Skeletal muscle satellite cell (primary cell): ENCODE data around the gene UVSSA.

Experiments
- H3K27me3 ChIP-seq: 2 replicates; pipeline ENCODE4 v1.7.0; 2013; ENCODE audit warnings: low read length; ENCODE audit not compliant: control insufficient read depth, insufficient read depth
- H3K36me3 ChIP-seq: 2 replicates; pipeline ENCODE4 v1.7.0; 2013; ENCODE audit warnings: mild to moderate bottlenecking, control low read depth, low read length; ENCODE audit not compliant: insufficient read depth
- H3K4me1 ChIP-seq: 2 replicates; pipeline ENCODE4 v1.7.0; 2013; ENCODE audit warnings: low read length; ENCODE audit not compliant: control insufficient read depth, insufficient read depth
- H3K4me2 ChIP-seq: 2 replicates; pipeline ENCODE4 v1.7.0; 2013; ENCODE audit warnings: mild to moderate bottlenecking, low read length
- H3K4me3 ChIP-seq: 2 replicates; pipeline ENCODE4 v1.7.0; 2013; ENCODE audit warnings: low read length
- H3K9ac ChIP-seq: 2 replicates; pipeline ENCODE4 v1.7.0; 2013; ENCODE audit warnings: mild to moderate bottlenecking, low read depth, low read length, moderate library complexity
- H3K9me3 ChIP-seq: replicated peaks from 2 replicates; pipeline ENCODE4 v1.7.0; 2013; ENCODE audit warnings: mild to moderate bottlenecking, control low read depth, low read length

Gene UVSSA

DNA sequence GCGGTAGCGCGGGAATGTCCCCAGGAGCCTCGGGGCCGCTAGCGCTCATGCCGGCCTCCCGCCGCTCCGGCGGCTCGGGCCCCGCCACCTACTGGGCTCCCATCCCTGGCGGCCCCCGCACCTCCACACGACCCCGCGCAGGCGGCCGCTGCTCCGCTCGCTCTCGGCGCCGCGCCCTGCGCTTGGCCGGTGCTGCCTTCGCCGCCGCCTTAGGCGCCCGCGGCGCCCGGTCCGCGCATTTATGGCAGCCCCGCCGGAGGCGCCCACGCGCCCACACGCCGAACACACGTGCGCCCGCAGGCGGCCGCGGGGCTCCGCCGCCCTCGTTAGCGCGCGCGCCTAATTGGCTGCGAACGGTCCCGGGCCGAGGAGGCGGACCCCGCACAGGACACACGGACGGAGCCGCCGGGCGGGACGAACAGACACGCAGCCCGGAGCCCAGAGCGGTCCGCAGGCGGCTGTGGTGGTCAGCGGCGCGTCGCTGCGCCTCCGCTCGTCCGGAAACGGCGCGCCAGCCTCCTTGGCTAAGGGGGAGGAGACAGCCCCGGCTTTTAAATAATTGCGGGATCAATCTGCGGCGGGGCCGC is 59.5 kb downstream of the UVSSA start, which contains the start of gene NKX1-1:
Gene NKX1-1 (minus strand): TSS at position 49 of the 587 bp plus-strand sequence. CDS start 0 bp downstream, at position 49.
- H3K9ac ChIP-seq = no peak within 1 kb of the TSS
- H3K27me3 ChIP-seq = peaks cover 90% of the 10 kb centered on the region
- H3K4me3 ChIP-seq = no peak within 1 kb of the TSS
- H3K4me2 ChIP-seq = no peak within 1 kb of the TSS
- no peaks in the 10 kb centered on the region for H3K4me1 ChIP-seq
- H3K9me3 ChIP-seq = no peaks in the 10 kb centered on the region
- H3K36me3 ChIP-seq = no peaks in the 10 kb centered on the region

DNA sequence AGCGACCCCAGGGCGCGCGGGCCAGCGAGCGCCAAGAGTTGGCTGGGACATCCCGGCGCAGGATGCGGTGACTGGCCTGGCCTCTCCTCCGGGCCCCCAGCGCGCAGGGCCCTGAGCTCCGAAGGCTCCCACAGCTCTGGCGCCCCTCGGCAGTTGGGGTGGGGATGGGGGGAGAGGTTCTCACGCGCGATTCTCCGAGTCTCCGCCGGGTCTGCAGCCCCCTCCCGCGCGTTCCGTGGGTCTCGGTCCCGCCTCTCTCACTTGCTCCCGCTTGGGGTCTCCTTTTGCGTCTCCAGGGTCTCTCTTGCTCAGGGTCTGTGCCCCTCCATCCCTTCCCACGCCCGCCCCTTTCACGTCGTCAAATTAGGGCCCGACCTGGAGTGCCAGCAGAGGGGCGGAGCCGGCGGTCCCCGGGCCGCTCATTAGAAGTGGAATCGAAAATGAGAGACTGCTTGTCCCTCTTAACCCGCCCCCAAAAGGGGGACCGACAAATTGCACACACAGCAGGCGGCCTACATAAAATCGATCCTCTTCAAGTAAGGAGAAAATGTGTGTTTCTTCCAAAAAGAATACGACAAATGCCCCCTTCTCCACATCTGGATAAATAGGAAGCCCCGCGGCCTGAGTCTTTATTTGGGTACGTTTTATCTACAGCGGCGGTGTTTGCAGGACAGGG is 60.1 kb downstream of the UVSSA start:
- Histone ChIP-seq H3K36me3 (no peaks in the 10 kb centered on the region), H3K27me3 (peaks cover 90% of the 10 kb centered on the region), H3K4me1 (no peaks in the 10 kb centered on the region), H3K9me3 (no peaks in the 10 kb centered on the region), H3K4me3 (no peak overlapping the region), H3K9ac (no peak overlapping the region), H3K4me2 (no peak overlapping the region)

DNA sequence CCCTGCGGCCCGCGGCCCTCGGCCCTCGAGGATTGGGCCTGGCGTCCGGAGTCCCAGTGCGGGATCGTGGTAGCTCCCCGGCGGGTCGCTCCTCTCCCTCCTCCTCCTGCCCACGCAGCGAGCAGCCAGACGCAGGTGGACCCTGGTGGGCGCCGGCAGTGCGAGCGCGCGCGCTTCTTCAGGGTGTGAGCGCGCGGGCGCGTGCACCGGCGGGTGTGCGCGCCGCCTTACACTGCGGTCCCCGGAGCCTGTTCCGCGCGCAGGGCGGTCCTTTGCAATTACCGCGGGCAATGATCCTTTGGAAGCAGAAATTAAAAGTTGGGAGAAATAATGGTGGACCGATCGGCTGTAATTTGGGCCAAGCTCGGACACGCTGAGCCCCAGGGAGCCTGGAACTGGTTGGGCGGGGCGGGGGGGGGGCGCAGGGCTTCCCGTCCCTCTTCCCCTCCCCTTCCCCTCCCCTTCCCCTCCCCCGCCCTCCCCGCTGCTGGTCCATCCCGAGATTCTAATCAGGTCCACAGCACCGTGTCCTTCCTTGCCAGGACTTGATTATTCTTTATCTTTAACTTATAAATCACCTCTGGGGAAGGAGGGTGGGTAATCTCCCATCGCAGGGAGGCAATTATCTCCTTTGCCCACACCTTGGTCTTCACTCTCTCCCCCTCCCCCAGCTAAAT is 60.8 kb downstream of the UVSSA start:
- Histone ChIP-seq H3K9me3 (no peaks in the 10 kb centered on the region), H3K27me3 (peaks cover 90% of the 10 kb centered on the region), H3K4me1 (no peaks in the 10 kb centered on the region), H3K9ac (no peak overlapping the region), H3K4me3 (no peak overlapping the region), H3K4me2 (no peak overlapping the region), H3K36me3 (no peaks in the 10 kb centered on the region)

DNA sequence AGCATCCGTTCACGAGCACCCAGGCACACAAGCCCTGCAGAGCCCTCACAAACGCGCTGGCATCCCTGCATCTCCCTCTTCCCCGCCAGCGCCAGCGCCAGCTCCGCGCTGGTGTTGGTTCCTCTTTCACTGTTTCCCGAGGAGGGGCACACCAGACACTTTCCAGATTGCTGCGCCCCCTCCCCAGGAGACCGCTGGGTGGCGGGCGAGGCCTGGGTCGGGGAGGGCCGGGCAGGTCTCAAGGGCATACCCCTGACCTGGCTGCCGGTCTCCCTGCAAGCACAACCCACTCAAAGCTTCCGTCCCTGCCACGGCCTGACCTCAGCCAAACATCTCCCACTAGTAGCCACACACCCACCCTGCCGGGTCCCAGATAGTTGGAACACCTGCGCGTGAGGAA is 61.4 kb downstream of the UVSSA start:
- Histone ChIP-seq H3K9me3 (no peaks in the 10 kb centered on the region), H3K27me3 (peaks cover 90% of the 10 kb centered on the region), H3K36me3 (no peaks in the 10 kb centered on the region), H3K4me3 (no peak overlapping the region), H3K4me2 (no peak overlapping the region), H3K9ac (no peak overlapping the region), H3K4me1 (no peaks in the 10 kb centered on the region)

DNA sequence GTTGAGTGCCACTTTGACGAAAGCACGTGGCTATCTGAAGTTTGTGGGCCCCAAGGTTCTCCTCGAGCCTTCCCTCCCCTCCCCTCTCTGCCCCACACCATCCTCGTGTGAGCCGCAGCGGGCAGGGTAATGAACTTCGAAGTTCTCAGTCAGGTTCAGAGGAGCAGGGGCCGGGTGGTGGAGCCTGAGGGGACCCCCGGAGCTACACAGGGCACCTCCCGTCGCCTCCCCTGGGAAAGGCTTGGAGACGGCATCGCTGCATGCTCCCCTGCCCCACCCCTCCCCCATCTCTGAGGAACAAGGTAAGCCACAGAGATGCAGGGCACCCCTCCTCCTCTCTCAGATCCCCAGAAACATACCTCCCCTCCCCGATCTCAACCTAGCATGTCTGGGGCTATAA is 62.1 kb downstream of the UVSSA start:
- no peaks in the 10 kb centered on the region for H3K36me3 ChIP-seq
- H3K9me3 ChIP-seq = no peaks in the 10 kb centered on the region
- H3K4me3 ChIP-seq = no peak overlapping the region
- H3K4me2 ChIP-seq = no peak overlapping the region
- H3K27me3 ChIP-seq = peaks cover 91% of the 10 kb centered on the region
- H3K4me1 ChIP-seq = no peaks in the 10 kb centered on the region
- no peak overlapping the region for H3K9ac ChIP-seq

DNA sequence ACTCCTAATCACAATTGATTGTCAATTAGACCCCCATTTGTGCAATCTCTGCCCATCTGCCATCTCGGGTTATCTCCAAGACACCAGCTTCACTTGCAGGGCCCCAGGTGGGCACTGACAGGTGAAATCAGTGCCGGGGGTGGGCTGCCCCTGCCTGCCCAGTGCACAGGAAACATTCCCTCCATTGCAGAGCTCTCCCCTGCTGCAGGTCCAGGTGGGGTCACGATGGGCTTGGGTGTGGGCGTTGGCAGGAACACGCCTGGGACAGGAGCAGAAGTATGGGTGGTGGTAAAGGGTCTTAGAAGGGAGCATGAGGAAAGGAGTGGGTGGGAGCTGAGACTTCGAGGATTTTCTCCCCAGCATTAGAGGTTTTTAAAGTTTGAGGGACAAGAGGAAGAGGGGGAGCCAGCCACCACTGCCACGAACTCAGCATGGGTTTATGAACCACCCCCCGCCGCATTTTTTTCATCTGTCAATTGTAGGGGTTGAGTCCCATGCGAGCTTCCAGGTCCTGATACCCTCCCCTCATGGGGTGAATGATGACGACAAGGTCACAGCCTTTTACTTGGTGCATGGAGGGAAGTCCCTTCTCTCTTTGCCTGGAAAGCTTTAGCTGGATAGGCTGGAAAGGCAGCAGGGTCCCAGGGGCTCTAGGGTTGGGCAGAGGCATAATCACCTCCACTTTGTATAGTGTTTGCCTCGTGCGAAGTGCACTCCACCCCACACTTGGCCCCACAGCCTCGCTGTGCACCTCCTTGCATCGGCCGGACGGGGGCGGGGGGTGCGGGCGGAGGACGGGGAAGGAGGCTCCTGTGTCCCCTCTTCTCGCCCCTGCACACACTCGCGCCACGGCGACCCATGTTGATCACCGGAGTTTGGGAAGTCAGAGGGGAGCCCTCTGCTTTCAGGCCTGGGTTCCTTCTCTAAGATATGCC is 62.8 kb downstream of the UVSSA start:
- no peaks in the 10 kb centered on the region for H3K36me3 ChIP-seq
- H3K4me1 ChIP-seq = no peaks in the 10 kb centered on the region
- no peak overlapping the region for H3K4me2 ChIP-seq
- no peak overlapping the region for H3K9ac ChIP-seq
- no peaks in the 10 kb centered on the region for H3K9me3 ChIP-seq
- peaks cover 84% of the 10 kb centered on the region for H3K27me3 ChIP-seq
- H3K4me3 ChIP-seq = no peak overlapping the region

DNA sequence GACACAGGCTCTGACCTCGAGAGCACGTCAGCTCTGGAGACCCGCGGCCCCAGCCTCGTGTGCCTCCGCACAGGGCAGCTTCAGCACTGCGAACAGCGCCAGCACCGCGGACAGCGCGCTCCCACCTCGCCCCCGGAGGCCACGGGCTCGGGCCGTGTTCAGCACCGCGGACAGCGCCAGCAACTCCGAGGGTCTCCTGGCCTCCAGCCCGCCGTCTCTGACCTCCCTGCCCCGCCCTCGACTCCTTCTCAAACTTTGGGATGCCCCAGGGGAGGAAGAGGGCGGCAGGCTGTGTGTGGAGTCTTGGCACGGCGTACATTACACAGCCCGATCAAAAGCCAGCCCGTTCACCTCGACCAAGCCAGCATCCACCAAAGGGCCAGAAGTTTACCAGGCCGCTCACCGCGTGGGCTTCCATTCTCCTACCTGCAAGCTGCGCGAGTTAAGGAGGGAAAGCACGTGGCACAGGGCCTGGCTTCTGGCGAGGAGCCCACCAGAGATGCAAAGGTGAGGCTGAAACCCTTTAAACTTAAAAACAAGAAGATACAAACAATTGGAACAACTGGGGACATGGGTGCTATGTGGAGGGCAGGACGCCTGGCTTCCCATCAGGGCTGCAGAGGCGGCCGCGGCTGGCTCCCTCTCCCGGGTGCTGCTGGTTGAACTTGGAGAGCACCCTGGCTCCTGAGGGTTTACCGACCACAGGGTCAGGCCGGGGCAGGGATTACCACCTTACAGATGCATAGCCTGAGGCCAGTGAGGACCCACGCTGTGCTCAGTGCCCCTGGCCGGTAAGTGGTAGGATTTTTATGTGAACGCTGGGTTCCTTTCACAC is 63.7 kb downstream of the UVSSA start:
- H3K4me2 ChIP-seq = no peak overlapping the region
- peaks cover 83% of the 10 kb centered on the region for H3K27me3 ChIP-seq
- H3K4me3 ChIP-seq = no peak overlapping the region
- no peaks in the 10 kb centered on the region for H3K9me3 ChIP-seq
- no peaks in the 10 kb centered on the region for H3K4me1 ChIP-seq
- H3K9ac ChIP-seq = no peak overlapping the region
- H3K36me3 ChIP-seq = no peaks in the 10 kb centered on the region

DNA sequence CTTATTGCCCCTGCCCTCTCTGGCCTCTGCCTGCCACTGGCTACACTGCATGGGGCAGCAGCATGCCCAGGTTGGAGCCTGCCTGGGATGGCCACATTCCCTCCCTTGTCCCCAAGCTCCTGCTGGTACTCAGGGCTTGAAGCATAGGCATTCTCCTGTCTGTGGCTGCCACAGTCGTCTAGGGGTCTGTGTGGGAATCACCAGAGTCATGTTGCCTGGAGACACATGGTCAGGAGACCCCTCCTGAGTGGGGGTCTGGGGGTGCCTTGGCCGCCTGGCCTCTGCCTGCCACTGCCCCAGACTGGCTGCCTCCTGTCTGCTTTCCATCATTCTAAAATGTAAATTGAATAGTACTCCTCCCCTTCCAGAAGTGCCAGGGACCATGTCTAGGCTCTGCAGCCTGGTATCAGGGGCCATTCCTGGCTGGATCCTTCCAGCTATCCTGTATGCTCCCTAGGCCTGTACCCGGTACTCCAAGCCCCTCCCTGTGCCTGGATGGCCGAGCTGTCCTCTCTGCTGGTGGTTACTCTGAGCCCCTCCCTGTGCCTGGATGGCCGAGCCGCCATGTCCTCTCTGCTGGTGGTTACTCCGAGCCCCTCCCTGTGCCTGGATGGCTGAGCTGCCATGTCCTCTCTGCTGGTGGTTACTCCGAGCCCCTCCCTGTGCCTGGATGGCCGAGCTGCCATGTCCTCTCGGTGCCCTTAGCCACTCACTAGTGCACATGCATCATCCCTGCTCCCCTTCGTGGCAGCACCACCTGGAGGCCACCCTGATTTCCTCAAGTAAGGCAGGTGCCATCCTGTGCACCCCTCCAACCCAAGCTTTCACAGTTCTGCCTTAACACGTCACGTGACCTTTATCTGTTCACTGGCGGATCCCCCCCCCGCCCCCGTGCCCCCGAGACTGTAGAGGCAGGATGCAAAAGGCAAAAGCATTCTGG is 64.7 kb downstream of the UVSSA start:
- H3K9me3 ChIP-seq = no peaks in the 10 kb centered on the region
- H3K4me2 ChIP-seq = no peak overlapping the region
- H3K9ac ChIP-seq = no peak overlapping the region
- peaks cover 84% of the 10 kb centered on the region for H3K27me3 ChIP-seq
- H3K4me3 ChIP-seq = no peak overlapping the region
- no peaks in the 10 kb centered on the region for H3K4me1 ChIP-seq
- H3K36me3 ChIP-seq = no peaks in the 10 kb centered on the region

DNA sequence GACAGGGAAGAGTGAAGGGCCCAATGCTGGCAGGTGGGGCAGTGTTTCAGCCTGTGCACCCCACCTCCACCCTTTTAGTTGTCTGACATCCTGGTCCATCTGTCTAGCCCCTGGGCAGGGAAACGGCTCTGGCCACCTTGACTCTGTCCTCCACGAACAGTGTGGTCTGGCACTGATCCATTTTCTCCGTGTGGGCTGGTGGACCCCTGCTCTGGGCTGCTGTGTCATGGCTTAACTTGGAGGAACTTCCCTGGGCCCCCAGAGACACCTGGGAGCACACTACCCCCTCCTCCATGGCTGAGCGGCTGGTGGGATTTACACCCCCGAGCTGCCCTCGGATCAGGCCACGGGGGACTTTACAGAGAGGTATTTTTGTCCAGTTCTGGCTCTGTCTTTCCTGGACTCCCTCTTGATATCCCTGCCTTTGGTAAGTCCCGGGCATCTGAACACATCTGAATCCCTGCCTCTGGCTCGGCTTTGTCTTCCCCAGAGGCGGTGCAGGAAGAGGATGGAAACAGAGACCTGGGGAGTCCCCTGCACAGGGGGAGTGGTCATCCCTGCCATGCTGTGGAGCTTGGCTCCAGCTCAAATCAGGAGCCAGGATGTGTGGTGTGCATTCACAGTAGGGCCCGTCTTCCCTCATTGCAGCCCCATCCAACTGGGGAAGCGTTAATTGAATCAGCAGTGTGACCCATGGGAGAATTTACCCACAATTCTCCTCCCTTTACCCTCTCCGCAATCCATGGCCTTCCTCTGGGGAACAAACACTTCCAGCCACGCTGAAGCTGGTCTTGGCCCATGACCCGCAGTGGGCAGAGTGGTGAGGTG is 65.6 kb downstream of the UVSSA start:
- Histone ChIP-seq H3K9ac (no peak overlapping the region), H3K36me3 (no peaks in the 10 kb centered on the region), H3K27me3 (peaks cover 82% of the 10 kb centered on the region), H3K4me3 (no peak overlapping the region), H3K4me2 (no peak overlapping the region), H3K9me3 (no peaks in the 10 kb centered on the region), H3K4me1 (no peaks in the 10 kb centered on the region)
